Measurements from ENCODE around the gene FMN1. TPM values are rescaled to one million over a fixed set of nuclear protein-coding genes. Genes with fewer than 3 reads are reported as not detected.

Gene FMN1
- total and polyA plus RNA-seq, 2 of the 8 experiments (the other 6 are each of a cell fraction or from before 2014, with no cell fraction given) = 0.27 to 3.7 TPM

DNA sequence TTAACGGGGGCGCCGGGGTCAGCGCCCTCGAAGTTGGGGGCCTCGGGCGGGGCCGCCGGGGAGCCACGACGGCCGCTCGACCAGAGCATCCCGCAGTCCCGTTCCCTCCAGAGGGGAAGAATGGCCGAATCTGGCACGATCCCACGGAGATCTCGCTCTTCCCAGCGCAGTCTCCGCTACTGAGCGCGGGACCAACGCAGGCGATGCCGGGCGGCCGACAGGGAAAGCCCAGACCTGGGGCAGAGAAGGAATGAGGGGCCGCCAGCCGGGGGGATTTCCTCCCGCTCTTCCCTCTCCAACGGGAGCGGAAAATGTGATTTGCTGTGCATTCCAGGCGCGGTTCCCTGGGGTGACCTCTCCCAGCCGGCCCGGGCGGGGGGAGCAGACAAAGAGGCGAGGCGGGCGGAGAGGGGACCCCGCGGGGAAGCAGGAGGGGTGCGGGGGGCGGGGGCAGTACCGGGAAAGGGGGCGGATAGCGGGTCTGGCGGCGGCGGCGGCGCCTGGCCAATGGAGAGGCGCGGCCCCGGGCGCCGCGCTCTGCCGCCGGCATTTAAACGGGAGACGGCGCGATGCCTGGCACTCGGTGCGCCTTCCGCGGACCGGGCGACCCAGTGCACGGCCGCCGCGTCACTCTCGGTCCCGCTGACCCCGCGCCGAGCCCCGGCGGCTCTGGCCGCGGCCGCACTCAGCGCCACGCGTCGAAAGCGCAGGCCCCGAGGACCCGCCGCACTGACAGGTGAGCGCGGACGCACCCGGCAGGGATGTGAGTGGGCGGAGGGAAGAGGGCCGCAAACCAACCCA, 476.9 kb downstream of the FMN1 start, which contains the start of gene GREM1 (continued):
- TF ChIP-seq, protein P1, sequence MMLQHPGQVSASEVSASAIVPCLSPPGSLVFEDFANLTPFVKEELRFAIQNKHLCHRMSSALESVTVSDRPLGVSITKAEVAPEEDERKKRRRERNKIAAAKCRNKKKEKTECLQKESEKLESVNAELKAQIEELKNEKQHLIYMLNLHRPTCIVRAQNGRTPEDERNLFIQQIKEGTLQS (IDR thresholded peaks at IDR 0.05; ENCODE audit: insufficient read depth, low read depth, low read length) = no peak
- TF ChIP-seq JUND (IDR thresholded peaks at IDR 0.05; ENCODE audit: low read length) (0 out of 2 replicates have a peak, but pooled peaks have one; percentile 8), KDM5A (IDR thresholded peaks at IDR 0.05; ENCODE audit: low read length) (no peak), KDM4A (IDR thresholded peaks at IDR 0.05; ENCODE audit: low read depth, low read length, severe bottlenecking) (peak; percentile 38), TEAD4 (IDR thresholded peaks at IDR 0.05; ENCODE audit: low read depth, low read length) (peak; percentile 70)
